HT1080 (cell line): ENCODE data around the gene USP38. TPM values are rescaled to one million over a fixed set of nuclear protein-coding genes. Genes with fewer than 3 reads are reported as not detected.
"Not testable (repeated sequence)": the region's sequence is repeated elsewhere in the genome, so short reads cannot be mapped to it uniquely, and the experiment has no call there.

Experiments used
- DNase-seq: peaks from one replicate; pipeline ENCODE4 v3.0.0-alpha.2; 2015; ENCODE audit warnings: low read depth
- total RNA-seq: library from RNA; depleted of rRNA; stranded (reverse); fragments of >200 nt; shearing (Covaris generic); gene quantifications from 2 replicates; pipeline ENCODE4 v1.2.3, GENCODE V29; 2014; rRNA removed

Gene USP38
- total RNA-seq, 1 experiment from 2014 or later, result 20.7 TPM

DNA sequence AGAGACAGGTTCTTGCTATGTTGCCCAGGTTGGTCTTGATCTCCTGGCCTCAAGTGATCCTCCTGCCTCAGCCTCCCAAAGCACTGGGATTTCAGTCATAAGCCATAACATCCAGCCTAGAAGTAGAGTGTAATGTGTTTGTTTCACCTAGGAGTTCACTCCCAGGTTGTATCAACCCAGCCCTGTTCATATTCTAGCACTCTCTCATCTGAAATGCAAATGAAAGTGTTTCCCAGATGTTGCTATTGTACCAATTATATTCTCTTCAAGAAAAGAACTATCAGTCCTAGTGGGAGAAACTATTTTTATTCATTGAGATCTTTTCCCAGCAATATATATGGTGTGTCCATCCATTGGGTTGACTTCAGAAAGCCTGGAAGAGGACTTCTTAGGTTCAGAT is 72.6 kb downstream of the USP38 start:
- no peak for DNase-seq

DNA sequence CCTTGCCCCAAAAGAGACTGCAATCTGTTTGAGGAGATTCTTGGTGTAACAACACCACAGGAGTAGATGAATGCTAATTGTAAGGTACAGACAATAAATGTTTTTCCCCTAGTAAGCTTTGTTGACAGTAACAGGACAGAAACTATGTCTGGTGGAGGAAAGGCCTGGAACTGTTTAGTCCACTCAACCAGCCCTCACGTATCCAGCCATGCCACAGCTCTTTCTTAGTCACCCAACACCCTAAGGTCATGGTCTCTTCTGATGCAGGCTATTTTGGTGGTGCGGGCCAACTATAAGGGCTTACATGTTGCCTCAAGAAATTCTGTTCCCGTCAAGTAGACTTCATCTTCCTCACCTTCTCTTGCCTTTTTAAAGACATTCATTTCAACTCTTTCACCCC is 76.0 kb downstream of the USP38 start:
- DNase-seq, result no peak

DNA sequence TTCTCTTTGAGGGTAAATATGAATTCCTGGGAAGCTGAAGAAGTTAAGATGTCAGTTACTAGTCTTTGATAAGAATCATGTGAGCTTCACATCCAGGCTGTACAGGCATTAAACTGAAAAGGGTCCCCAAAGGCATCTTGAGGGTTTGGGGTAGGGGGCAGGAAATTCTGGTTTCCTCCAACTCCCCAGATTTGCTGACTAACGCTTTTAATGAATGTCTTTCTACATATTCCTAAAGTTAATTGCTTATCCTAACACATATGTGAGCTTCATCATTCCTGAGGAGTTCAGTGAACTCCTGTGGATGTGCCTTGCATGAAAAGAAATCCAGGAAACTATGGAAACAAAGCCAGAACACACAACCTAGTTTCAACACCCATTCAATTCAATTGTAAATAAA is 78.1 kb downstream of the USP38 start:
- no peak for DNase-seq

- DNase-seq, result not testable (repeated sequence)
Measured at GRCh38 chr4:143267690-143268089, 83.0 kb downstream of the USP38 start.

GRCh38 chr4:143270256-143270838 is 85.6 kb downstream of the USP38 start:
- no peak for DNase-seq

Other genes with a start within 250 kb of the USP38 start
- gene GAB1, start 152.0 kb downstream of the USP38 start, total RNA-seq, result 6.3 and 9.8 TPM in 2 replicates